Liver (tissue), 9 donors: ENCODE results near the gene DISC1. TPM values are rescaled to one million over a fixed set of nuclear protein-coding genes. Genes with fewer than 3 reads are reported as not detected.

Experiments
- DNase-seq: peaks from one replicate; pipeline ENCODE4 v3.0.0-alpha.2; 2017; ENCODE audit warnings: low spot score
- H3K27ac ChIP-seq, 2 donors: one replicate each; pipeline ENCODE4 v1.7.0; 2013; ENCODE audit warnings: inconsistent platforms in 2 of 2, low read length in 2 of 2, control low read depth in 1 of 2, low read depth in 1 of 2, mild to moderate bottlenecking in 1 of 2
- H3K27me3 ChIP-seq, 4 donors: one replicate each; pipeline versions ENCODE4 v1.6.1 to v1.7.0; 2013; ENCODE audit warnings: low read length in 3 of 4, inconsistent platforms in 1 of 4, mild to moderate bottlenecking in 1 of 4, moderate library complexity in 1 of 4; ENCODE audit not compliant: control insufficient read depth in 4 of 4, insufficient read depth in 4 of 4
- H3K36me3 ChIP-seq, 4 donors: one replicate each; pipeline versions ENCODE4 v1.6.1 to v1.7.0; 2013; ENCODE audit warnings: low read length in 3 of 4, mild to moderate bottlenecking in 3 of 4, low read depth in 1 of 4, moderate library complexity in 1 of 4; ENCODE audit not compliant: control insufficient read depth in 4 of 4, insufficient read depth in 3 of 4
- H3K4me1 ChIP-seq, 4 donors: one replicate each; pipeline versions ENCODE4 v1.6.1 to v1.7.0; 2013; ENCODE audit warnings: low read length in 3 of 4, mild to moderate bottlenecking in 3 of 4, moderate library complexity in 1 of 4; ENCODE audit not compliant: control insufficient read depth in 4 of 4, insufficient read depth in 4 of 4
- H3K4me3 ChIP-seq, 3 donors: one replicate each; pipeline versions ENCODE4 v1.6.1 to v1.7.0; 2013; ENCODE audit warnings: low read length in 3 of 3, control low read depth in 1 of 3, low read depth in 1 of 3, mild to moderate bottlenecking in 1 of 3
- H3K9ac ChIP-seq, 2 donors: one replicate each; pipeline ENCODE4 v1.7.0; 2013; ENCODE audit warnings: low read length in 2 of 2, mild to moderate bottlenecking in 2 of 2, moderate library complexity in 2 of 2, control low read depth in 1 of 2, low read depth in 1 of 2
- H3K9me3 ChIP-seq, 4 donors: one replicate each; pipeline versions ENCODE4 v1.6.1 to v1.7.0; 2013; ENCODE audit warnings: low read length in 3 of 4; ENCODE audit not compliant: control insufficient read depth in 4 of 4
- EGR1 ChIP-seq, 2 donors: IDR thresholded peaks; 2 replicates each; pipeline ENCODE4 v1.6.1; 2016 to 2018; ENCODE audit warnings: antibody characterized with exemption in 2 of 2, low read depth in 2 of 2
- FOXA1 ChIP-seq: IDR thresholded peaks from 2 replicates; pipeline ENCODE4 v1.6.1; 2016; ENCODE audit warnings: antibody characterized with exemption
- FOXA2 ChIP-seq: IDR thresholded peaks from 2 replicates; pipeline ENCODE4 v1.6.1; 2016; ENCODE audit warnings: antibody characterized with exemption
- GABPA ChIP-seq, 2 donors: IDR thresholded peaks in 1 of 2; conservative IDR thresholded peaks in 1 of 2; 2 replicates each; pipeline ENCODE4 v1.6.1; 2016; ENCODE audit warnings: antibody characterized with exemption in 2 of 2, mild to moderate bottlenecking in 1 of 2, moderate library complexity in 1 of 2
- HNF4A ChIP-seq, 2 donors: conservative IDR thresholded peaks; 2 replicates each; pipeline ENCODE4 v1.6.1; 2016; ENCODE audit warnings: antibody characterized with exemption in 2 of 2, mild to moderate bottlenecking in 2 of 2
- HNF4G ChIP-seq: IDR thresholded peaks from 2 replicates; pipeline ENCODE4 v1.6.1; 2016; ENCODE audit warnings: antibody characterized with exemption
- JUND ChIP-seq, 2 donors: IDR thresholded peaks; 2 replicates each; pipeline ENCODE4 v1.6.1; 2016; ENCODE audit warnings: antibody characterized with exemption in 2 of 2
- NR2F2 ChIP-seq: IDR thresholded peaks from 2 replicates; pipeline ENCODE4 v1.6.1; 2016; ENCODE audit warnings: antibody characterized with exemption
- RAD21 ChIP-seq, 2 donors: IDR thresholded peaks; 2 replicates each; pipeline ENCODE4 v1.6.1; 2016; ENCODE audit warnings: antibody characterized with exemption in 2 of 2, mild to moderate bottlenecking in 2 of 2
- RXRA ChIP-seq, 2 donors: IDR thresholded peaks; 2 replicates each; pipeline ENCODE4 v1.6.1; 2017 to 2018; ENCODE audit warnings: antibody characterized with exemption in 2 of 2, mild to moderate bottlenecking in 1 of 2
- SP1 ChIP-seq: IDR thresholded peaks from 2 replicates; pipeline ENCODE4 v1.6.1; 2018; ENCODE audit warnings: antibody characterized with exemption, mild to moderate bottlenecking
- TAF1 ChIP-seq: conservative IDR thresholded peaks from 2 replicates; pipeline ENCODE4 v1.6.1; 2016; ENCODE audit warnings: antibody characterized with exemption, mild to moderate bottlenecking
- YY1 ChIP-seq: IDR thresholded peaks from 2 replicates; pipeline ENCODE4 v1.6.1; 2016; ENCODE audit warnings: antibody characterized with exemption, mild to moderate bottlenecking
- WGBS: extraction: QIAGEN DNeasy Blood & Tissue Kit; methylation state at CpG from one replicate; pipeline ENCODE4 v1.1.7; 2013; 5-methylcytosine and 5-hydroxymethylcytosine counted together
- polyA plus RNA-seq, 2 donors: library from polyadenylated mRNA; stranded (reverse) in 1 of 2; unstranded in 1 of 2; fragments of 200-250 nt in 1 of 2; fragments of >200 nt in 1 of 2; fragmentation: Nextera tagmentation in 1 of 2; extraction: Ambion mirVana in 1 of 2; gene quantifications; one replicate each; pipeline versions ENCODE4 v1.2.1 to v1.2.3, GENCODE V29; 2013 to 2015
- total RNA-seq, 2 donors: library from RNA; depleted of rRNA; stranded (reverse); fragments of >200 nt; gene quantifications; one replicate each; pipeline ENCODE4 v1.2.3, GENCODE V29; 2014
- TF ChIP-seq, protein P1 (sequence below): fragments of 150-350 bp; IDR thresholded peaks from 2 replicates; pipeline ENCODE4 v1.5.1; 2017; ENCODE audit warnings: improper control_type of control experiment, low read depth, low read length; ENCODE audit not compliant: missing input control
- TF ChIP-seq, protein P2 (sequence below): IDR thresholded peaks from 2 replicates; pipeline ENCODE4 v1.6.1; 2016; ENCODE audit warnings: antibody characterized with exemption
- TF ChIP-seq, protein P3 (sequence below): IDR thresholded peaks from 2 replicates; pipeline ENCODE4 v1.6.1; 2016; ENCODE audit warnings: antibody characterized with exemption, mild to moderate bottlenecking
- TF ChIP-seq, protein P4 (sequence below): IDR thresholded peaks from 2 replicates; pipeline ENCODE4 v1.6.1; 2016; ENCODE audit warnings: antibody characterized with exemption
- donor health status: healthy.
- donor health status: healthy.
- donor health status: healthy.
- donor health status: healthy.
- donor health status: healthy.

Gene DISC1
- total and polyA plus RNA-seq, 4 donors, result 0.45 to 6.3 (median 2.3) TPM

DNA sequence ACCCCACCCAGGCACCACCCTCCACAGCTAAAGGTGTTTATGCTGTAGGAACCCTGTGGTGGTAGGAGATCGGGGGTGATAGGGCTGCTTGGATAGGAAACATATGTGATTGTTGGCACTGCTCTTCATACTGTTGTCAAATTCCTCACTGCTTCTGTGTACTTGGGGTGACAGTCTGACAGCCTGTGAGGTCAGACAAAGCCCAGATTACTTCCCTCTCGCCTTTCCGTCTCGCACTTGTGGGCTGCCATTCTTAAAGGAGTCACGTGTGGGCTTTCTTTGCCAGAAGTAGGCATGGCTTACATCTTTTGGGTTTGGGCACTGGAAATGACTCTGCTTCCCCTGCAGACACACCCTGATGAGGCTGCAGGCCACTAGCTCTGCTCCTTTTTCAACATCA lies 363.8 kb downstream of the DISC1 start (continued):
- TF ChIP-seq, protein P1, sequence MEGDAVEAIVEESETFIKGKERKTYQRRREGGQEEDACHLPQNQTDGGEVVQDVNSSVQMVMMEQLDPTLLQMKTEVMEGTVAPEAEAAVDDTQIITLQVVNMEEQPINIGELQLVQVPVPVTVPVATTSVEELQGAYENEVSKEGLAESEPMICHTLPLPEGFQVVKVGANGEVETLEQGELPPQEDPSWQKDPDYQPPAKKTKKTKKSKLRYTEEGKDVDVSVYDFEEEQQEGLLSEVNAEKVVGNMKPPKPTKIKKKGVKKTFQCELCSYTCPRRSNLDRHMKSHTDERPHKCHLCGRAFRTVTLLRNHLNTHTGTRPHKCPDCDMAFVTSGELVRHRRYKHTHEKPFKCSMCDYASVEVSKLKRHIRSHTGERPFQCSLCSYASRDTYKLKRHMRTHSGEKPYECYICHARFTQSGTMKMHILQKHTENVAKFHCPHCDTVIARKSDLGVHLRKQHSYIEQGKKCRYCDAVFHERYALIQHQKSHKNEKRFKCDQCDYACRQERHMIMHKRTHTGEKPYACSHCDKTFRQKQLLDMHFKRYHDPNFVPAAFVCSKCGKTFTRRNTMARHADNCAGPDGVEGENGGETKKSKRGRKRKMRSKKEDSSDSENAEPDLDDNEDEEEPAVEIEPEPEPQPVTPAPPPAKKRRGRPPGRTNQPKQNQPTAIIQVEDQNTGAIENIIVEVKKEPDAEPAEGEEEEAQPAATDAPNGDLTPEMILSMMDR, result no peak
- TF ChIP-seq JUND (IDR thresholded peaks at IDR 0.05) (no peak), FOXA2 (no peak), SP1 (no peak), YY1 (no peak), NR2F2 (no peak), RXRA (IDR thresholded peaks at IDR 0.05) (no peak), HNF4G (no peak)
- TF ChIP-seq, protein P2, sequence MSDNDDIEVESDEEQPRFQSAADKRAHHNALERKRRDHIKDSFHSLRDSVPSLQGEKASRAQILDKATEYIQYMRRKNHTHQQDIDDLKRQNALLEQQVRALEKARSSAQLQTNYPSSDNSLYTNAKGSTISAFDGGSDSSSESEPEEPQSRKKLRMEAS, result no peak

DNA sequence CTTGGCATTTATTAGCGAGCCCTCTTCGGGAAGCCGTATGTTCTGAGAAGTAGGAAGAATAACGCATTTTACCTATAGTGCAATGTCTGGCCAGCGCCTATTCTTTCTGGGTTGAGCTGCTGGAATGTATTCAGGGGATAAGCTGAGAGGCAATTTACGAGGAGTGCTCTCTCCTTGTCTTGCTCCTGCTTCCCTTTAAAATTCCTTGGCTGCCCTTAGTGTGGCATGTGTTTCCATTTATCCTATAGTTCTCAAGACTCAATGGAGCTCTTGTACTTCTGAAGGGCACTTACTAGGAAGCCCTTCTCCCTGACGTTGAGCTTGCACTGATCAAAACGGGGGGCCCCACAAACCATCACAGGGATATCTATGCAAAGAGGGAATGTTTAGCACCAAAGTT lies 364.6 kb downstream of the DISC1 start:
- no peak overlapping the region for H3K4me3 ChIP-seq
- no peaks in the 10 kb centered on the region for H3K36me3 ChIP-seq
- no peaks in the 10 kb centered on the region for H3K27me3 ChIP-seq
- H3K4me1 ChIP-seq, result no peaks in the 10 kb centered on the region
- H3K27ac ChIP-seq, result no peak overlapping the region
- no peak overlapping the region for H3K9ac ChIP-seq
- no peaks in the 10 kb centered on the region for H3K9me3 ChIP-seq
- no peak for TF ChIP-seq FOXA2
- no peak for TF ChIP-seq GABPA (IDR thresholded peaks at IDR 0.05 in 1 of 2, conservative IDR thresholded peaks at IDR 0.05 in 1 of 2)
- no peak for TF ChIP-seq JUND (IDR thresholded peaks at IDR 0.05)
- WGBS, result 84% methylated on average over 8 of the region's 8 CpGs
- no peak for DNase-seq

DNA sequence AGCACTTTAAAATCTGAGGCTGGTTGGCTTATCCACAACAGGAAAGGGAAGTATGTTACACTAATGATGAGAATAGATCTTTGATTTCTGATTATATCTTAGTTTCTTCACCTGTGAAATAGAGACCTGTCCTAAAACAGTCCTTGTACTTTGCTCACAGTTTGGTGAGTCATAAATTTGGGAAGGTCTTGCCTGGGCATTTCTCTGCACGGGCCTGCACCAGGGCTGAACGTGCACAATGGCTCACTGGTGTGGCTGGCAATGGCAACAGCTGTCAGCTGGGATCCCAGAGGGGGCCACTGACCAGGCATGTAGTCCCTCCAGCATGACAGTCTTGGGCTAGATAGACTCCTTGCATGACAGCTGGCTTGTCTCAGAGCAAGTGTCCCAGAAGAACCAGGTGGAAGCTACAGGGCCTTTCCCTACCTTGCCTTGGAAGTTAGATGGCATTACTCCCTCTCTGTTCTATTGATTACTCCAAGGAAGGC lies 367.4 kb downstream of the DISC1 start:
- Histone ChIP-seq H3K36me3 (no peaks in the 10 kb centered on the region), H3K27ac (no peak overlapping the region), H3K27me3 (no peaks in the 10 kb centered on the region), H3K9me3 (no peaks in the 10 kb centered on the region), H3K9ac (no peak overlapping the region), H3K4me3 (no peak overlapping the region), H3K4me1 (no peaks in the 10 kb centered on the region)
- no peak for DNase-seq
- TF ChIP-seq RAD21 (IDR thresholded peaks at IDR 0.05) (no peak), FOXA1 (no peak), HNF4G (no peak), GABPA (IDR thresholded peaks at IDR 0.05 in 1 of 2, conservative IDR thresholded peaks at IDR 0.05 in 1 of 2) (no peak), SP1 (no peak), RXRA (IDR thresholded peaks at IDR 0.05) (no peak), HNF4A (conservative IDR thresholded peaks at IDR 0.05) (no peak), EGR1 (IDR thresholded peaks at IDR 0.05; ENCODE audit: low read depth in 2 of 2) (no peak), FOXA2 (no peak), NR2F2 (no peak), TAF1 (no peak), YY1 (no peak), JUND (IDR thresholded peaks at IDR 0.05) (no peak)
- TF ChIP-seq, protein P3, sequence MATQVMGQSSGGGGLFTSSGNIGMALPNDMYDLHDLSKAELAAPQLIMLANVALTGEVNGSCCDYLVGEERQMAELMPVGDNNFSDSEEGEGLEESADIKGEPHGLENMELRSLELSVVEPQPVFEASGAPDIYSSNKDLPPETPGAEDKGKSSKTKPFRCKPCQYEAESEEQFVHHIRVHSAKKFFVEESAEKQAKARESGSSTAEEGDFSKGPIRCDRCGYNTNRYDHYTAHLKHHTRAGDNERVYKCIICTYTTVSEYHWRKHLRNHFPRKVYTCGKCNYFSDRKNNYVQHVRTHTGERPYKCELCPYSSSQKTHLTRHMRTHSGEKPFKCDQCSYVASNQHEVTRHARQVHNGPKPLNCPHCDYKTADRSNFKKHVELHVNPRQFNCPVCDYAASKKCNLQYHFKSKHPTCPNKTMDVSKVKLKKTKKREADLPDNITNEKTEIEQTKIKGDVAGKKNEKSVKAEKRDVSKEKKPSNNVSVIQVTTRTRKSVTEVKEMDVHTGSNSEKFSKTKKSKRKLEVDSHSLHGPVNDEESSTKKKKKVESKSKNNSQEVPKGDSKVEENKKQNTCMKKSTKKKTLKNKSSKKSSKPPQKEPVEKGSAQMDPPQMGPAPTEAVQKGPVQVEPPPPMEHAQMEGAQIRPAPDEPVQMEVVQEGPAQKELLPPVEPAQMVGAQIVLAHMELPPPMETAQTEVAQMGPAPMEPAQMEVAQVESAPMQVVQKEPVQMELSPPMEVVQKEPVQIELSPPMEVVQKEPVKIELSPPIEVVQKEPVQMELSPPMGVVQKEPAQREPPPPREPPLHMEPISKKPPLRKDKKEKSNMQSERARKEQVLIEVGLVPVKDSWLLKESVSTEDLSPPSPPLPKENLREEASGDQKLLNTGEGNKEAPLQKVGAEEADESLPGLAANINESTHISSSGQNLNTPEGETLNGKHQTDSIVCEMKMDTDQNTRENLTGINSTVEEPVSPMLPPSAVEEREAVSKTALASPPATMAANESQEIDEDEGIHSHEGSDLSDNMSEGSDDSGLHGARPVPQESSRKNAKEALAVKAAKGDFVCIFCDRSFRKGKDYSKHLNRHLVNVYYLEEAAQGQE, result no peak
- TF ChIP-seq, protein P2, result no peak
- TF ChIP-seq, protein P1, result no peak
- TF ChIP-seq, protein P4, sequence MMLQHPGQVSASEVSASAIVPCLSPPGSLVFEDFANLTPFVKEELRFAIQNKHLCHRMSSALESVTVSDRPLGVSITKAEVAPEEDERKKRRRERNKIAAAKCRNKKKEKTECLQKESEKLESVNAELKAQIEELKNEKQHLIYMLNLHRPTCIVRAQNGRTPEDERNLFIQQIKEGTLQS, result no peak
- 86% methylated on average over 2 of the region's 2 CpGs for WGBS
